Activated CD4-positive, CD25-positive, alpha-beta regulatory T cell treated with anti-CD3 and anti-CD28 coated beads, Interleukin-2, amount 50 U/mL, for 16 hours (primary cell): ENCODE results near the gene ALDH1L1.

ENCODE experiments used
- DNase-seq: peaks from one replicate; pipeline ENCODE4 v3.0.0-alpha.2; 2020; ENCODE audit warnings: low read depth, low spot score

Gene ALDH1L1

DNA sequence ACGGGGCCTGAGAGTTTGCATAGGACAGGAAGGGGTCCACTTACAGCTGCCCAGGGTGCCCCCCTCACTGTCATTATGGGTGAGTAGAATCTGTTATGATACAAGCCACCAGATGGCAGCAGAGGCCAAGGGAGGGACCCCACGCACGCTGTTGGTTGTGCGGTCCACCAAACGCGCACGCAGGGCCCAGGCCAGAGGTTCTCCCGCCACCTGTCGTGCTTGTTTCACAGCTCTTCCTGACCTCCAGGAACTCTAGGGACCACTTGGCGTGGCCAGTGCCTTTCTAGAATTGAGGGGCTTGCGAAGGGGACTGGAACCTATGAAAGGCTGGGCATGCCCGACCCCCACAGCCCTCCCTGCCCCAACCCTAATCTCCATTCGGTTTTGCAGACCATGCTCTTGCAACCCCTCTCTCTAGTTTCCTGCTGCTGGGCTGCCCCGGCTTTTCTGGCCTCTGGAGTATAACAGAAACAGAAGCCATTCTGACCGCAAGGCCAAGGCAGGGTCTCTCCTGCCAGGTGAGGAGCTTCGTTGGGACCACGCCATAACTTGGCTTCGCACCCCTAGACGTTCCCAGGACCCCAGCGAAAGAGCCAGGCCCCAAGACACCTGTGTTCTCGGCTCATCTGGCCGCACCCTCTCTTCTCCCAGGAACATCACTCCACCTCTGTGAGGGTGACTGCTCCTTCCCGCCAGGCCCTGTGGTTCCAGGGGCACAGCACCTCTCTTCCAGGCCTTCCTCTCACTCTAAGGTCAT lies 46.0 kb downstream of the ALDH1L1 start:
- DNase-seq, result no peak

DNA sequence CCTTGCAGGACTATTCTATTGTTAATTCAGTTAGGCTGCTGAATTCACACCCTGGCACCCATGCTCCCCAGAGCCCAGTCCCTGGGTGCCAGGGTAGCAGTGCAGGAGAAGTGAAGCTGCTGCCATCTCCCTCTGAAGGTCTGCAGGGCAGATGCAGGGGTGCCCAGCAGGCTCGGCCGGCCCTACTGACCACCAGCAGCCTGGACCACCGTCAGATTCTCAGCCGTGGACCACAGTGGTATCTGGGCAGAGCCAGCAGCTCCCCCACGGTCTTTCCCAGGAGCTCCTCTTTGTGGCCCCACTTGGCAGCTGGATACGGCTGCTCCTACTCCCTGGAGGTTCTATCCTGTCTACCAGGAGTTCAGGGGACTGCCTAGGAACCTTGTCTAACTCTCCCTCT lies 46.8 kb downstream of the ALDH1L1 start:
- no peak for DNase-seq

DNA sequence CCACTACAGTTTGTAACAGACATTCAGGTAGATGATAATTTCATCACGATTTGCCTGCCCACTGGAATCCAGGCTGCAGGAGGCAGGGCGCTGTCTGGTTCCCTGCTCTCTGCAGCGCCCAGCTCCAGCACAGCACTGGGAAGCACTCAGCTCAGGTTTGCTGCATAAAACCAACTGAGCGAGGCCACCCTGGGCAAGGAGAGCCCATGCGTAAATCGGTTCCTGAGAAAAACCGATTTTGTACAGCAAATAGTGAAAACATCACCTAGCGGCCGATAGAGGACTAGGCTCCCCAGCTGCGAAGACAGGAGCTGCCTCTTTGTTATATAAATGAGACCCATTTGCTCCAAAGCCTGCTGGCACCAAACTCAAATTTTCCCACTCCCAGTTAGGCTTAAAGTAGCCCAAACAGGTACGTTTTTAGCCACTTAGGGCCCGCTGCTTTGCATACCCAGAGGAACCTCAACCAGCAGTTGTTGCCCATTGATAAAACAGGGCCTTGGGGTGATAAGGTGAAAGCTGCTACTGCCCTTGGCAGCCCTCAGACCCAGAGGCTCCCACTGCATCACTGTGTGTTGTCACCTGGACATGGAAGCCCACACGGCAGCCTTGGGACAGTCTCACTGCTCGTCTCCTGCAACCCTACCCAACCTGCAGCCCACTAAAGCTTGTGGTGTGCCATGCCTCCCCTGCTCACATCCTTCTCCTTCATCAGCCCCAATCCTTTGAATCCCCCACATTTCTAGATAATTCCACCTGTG lies 47.5 kb downstream of the ALDH1L1 start:
- no peak for DNase-seq

DNA sequence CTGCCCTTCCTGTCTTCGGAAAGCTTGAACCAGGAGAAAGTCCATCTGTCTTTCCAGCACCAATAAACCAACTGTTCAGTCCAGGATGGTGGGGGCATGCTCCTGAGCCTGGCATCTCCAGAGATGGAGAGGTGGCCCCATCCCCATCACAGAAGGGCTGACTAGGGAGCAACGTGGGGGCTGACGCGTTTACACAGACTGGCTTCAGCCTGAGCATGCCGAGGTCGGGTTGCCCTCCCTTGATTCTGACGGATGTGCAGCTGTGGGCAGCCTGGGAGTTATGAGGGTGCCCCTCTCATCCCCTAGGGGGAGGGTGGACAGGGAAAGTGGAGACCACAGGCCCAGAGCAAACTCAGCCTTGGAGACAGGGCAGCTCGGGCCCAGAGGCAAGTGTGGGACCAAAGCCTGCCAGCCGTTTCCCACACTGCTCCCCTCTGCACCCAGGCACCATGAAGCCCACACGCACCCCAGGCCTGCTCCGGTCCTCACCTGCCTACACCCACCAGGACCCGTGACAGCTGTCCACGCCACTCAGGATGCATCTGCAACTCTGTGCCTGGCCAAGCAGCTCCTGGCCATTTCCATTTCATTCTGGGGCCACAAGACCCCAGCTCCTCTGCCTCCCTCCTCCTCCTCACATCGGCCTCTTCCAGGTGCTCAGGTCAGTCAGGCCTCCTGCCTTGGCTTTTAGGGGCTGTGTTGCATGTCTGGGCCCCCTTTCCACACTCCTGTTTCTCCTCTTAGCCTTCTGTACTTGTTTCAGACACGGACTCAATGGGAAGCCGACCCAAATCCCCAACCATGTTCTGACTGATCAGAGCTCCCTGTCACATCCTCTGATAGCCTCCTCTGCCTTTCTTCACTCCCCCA lies 48.3 kb downstream of the ALDH1L1 start:
- DNase-seq, result no peak

DNA sequence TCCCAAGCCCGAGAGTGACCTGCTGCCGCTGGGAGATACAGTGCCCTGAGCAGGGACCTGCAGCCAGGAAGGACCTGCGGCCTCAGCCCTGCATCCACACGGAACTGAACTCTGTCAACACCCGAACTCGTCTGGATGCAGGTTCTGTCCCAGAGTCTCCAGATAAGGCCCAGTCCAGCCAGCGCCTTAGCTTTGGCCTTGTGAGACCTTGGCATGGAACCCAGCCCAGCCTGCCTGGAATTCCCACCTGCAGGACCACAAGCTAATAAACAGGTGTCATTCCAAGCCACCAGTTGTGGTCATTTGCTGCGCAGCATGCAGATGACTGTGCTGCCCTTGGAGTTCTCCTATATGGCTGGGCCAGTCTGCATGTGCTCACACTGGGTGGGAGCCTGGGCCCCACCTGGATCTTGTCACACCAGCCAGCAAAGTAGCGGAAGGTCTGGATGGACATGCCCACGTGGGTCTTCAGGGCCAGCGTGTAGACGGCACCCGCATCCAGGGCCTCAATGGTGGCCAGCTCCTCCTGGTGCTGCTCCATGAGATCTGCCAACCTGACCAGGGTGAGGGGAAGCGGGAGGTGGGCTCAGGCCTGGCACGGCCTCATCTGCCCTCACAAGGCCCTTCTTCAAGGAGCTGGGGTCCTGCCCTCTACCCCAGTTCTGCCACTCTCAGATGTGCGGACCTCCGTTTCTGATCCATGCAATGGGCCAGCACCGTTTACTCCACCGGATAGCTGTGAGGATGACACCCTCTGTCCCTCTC lies 49.2 kb downstream of the ALDH1L1 start:
- no peak for DNase-seq

DNA sequence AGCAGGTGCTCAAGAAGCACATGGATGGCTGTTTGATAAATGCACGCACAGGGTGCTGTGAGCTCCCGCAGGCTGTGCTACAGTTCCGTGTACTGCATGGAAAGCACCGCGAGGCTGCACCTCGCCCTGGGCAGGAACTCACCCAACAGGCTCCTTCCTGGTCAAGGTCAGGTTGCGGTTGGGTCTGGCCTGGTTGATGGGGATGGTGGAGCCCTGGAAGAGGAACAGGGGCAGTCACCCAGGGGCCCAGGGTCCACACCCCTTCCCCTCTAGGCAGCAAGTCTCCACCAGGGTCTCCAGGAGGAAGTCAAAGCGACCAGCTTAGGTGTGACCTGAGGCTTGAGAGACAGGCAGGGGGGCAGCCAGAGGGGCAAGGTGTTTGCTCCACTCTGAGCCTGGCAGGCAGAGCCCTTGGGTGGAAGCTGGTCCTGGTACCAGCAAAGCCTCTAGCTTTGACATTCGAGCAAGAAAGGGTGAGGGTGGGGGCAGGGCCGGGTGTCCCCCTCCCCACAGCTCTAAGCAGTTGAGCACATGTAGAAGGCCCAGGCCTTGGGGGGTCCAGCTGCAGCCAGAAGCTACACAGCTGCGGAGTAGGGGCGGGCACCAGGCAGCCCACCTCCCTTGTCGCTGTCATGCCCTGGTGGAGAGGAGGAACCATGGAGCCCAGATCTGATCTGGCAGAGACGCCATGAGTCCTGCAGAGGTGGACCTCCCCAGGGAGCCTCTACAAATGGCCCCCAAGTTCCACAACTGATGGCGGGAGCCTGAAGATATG lies 50.1 kb downstream of the ALDH1L1 start:
- DNase-seq, result no peak

DNA sequence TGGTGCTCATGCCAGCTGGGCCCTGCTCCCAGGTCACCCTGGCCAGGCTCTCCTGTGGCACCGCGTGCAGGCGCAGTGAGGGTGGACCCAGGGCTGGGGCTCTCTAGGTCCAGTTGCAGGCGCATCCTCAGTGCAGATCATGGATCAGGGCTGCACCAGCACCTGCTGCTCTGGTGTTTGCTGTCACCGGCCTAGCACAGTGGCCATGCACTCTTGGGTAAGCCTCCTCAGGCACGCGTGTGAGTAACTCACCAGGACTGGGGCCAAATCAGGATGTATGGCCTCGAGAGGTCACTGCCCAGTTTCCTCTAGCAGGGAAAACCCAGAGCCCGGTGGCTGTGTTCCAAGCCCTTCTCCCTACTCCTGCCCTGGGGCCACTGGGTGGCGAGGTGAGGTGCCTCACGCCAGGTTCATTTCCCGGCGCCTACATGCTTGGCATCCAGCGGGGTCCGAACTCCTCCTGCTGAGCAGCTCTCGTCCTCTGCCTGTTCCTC lies 50.9 kb downstream of the ALDH1L1 start:
- DNase-seq, result no peak

DNA sequence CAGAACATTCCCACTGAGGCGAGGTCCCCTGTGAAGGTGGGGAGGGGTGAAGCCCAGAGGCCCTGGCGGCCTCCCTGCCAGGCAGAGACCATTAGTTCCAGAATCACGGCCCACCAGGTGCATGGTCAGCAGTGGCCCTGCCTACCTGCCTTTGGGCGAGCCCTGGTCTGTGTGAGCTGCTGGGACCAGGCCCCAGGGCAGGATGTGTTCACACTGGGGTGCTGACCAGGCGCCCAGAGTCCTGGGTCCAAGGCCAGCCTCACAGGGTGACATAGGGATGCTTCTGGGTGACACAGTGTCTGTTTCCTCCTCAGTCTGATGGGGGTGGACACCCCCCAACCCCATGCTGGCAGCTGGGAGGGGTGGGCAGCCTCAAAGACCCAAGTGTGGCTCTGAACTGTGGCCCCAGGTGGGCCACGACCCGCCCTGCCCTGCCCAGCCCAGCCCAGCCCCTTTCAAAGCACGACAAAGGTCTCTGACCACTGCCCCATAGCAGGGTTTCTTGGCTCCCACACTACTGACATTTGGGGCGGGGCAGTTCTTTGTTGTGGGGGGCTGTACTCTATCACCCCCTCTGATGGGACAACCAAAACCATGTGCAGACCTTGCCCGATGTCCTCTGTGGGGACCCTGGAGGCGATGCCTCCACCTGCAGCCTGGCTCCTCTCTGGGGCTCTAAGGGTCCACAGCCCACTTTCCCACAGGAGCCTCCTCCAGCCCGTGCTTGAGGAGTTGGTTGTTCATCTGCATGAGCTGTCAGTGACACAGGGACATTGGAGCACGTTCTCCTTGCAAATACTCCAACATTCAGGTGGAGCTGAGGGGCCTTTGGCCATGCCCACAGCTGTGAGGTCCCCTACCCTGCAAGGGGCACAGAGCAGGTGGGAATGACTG lies 51.6 kb downstream of the ALDH1L1 start:
- no peak for DNase-seq

DNA sequence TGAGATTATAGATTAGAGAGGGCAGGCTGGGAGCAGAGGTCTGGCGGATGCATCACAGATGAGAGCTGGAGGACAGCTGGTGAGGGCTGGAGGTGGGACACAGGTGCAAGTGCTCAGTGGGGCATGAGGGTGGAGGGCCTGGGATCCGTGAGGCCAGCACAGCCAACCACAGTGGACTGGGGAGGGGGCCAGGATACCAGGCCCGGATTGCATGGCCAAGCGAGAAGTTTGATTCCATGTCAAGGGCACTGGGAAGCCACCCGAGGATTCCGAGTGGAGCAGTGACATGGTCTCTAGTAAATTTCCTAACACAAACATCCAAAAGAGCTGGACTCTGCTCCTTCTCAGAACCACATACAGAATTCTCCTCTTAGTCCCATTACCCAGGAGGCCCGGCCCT lies 52.5 kb downstream of the ALDH1L1 start:
- DNase-seq, result no peak

DNA sequence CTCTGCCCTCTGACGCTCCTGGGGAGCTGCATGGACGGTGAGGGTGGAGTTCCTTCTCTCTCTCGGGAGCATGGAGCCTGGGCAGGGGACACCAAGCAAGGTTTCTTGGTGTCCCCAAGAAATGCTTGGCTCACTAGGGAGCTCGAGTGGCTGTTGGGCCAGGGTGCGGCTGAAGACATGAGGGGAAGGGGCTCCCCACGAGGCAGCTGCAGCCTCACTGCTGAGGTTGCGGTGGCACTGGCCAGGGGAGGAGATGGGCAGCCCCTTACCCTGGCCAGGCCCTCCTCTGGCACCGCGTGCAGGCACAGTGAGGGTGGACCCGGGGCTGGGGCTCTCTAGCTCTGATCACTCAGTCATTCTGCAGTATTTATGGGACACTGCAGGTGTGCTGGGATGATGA lies 52.9 kb downstream of the ALDH1L1 start:
- DNase-seq, result no peak

DNA sequence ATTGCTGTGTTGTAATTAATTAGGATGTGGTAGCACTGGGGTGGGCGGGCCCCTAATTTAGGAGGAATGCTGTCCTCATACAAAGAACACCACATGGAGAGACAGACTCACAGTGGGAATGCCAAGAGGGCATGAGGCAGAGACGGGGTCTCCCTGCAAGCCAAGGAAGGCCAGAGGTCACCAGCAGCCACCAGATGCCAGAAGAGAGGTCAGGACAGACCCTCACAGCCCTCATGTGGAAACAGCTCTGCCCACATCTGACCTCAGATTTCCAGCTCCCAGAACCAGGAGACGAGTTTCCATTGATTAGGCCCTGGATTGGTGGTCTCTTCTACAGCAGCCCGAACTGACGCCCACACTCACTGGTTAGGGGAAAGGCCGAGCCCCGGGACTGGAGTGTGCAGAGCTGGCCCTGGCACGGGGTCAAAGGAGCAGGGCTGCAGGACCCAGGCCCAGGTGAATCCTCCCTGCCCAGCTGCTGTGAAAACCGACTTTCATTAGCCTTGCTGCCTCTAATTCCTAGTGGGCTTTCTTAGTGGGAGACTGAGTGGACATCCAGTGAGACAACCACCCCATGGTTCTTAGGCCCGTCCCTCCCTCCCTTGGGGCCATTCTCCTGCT lies 53.5 kb downstream of the ALDH1L1 start:
- DNase-seq, result no peak

DNA sequence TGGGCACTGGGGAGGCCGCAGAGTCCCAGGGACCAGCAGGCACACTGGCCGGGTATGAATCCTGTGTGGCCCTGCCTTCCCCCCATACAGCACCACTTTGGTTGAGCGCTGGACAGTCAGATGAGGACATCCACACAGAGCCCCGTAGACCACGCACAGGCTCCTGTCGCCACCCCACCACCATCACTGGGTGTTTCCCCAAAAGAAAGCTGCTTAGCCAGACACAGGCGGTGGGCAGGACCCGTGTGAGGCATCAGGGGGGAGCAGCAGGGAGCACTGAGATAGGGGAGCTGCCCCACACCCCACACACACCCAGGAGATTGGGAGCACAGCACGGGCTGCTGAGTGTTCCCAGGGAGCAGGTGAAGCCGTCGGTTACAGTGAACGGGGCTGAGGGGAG lies 54.1 kb downstream of the ALDH1L1 start:
- no peak for DNase-seq

DNA sequence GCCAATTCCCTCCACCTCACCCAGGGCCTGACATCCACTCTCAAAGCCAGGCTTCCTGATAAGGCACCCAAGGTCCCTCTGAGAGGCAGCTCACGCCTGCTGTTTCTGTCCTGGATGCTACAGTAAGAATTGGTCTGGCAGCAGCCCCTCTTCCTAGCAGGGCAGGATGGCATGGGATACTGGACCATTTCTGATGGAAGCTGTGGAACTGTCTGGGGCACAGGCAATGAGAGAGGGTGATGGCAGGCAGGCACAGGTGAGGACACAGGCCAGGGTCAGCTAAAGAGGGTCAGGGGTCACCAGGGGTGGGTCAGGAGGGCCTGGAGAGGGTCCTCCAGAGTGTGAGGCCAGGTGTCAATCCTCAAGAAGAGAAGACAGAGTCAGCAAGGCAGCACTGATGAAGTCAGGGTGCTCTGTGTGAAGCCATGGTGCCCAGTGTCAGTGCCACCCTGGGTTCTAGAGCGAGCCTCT lies 54.6 kb downstream of the ALDH1L1 start:
- DNase-seq, result no peak

DNA sequence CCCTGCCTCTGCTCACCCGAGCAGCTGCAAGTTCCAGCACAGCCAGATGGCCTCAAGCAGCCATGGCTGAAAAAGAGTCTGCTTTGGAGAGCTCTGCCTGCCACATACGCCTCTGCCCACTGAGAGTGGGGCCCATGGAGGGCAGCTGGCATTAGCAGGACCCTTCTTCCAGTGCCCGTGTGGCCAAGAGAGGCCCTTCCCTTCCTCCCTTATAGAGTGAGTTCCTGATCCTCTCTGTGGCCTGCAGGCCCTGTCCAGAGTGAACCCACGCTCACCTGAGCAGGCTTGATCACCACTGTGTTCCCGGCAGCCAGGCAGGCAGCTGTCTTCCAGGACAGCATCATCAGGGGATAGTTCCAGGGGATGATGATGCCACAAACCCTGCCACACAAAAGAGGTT lies 55.0 kb downstream of the ALDH1L1 start:
- no peak for DNase-seq

DNA sequence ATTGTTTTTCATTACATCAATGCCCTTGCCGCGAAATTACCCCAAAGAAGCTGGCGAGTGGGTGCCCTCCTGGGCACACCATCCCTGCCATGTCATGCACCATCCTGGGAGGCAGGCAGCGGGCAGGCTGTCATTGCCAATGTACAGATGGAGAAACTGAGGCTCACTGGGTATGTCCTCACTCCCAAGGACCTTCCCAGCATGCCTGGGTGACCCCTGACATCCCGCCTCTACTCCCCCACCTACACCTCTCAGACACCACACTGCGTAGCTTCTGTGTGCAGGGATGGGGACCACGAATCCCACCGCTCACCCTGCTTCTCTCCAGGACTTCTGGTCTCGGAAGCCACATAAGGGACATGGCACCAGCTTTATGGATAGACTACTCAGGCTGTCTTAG lies 55.5 kb downstream of the ALDH1L1 start:
- DNase-seq, result no peak

DNA sequence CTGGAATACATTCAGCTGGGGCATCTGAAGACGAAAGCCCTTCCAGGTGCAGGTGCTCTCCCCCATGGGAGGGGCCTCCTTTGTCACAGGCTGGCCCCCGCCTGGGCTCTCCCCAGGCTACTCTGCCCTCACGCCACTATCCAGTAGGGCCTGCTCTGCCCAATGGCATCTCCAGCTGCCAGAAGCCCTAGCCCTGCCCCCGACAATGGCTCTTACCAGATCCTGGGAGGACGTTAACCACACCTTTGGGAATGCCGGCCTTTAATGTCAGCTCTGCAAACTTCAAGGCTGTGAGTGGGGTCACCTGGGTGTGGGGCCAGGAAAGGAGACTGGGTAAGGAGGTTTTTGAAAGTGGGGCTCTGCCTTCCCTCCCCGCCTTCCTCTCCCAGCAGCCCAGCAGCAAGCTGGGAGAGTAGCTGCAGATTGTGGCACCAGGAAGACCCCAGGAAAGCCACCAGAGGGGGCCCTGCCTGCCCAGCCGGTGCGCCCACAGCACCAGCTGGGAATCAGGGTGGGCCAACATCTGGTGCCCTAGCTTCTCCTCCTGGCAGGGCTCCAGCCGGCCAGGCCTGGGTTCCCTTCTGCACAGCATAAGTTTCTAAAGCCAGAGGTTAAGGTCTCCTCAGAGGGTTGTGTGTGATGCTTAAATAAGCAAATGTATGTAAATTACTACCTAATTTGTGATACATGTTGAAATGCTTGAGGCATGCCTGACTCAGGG lies 56.1 kb downstream of the ALDH1L1 start:
- no peak for DNase-seq

DNA sequence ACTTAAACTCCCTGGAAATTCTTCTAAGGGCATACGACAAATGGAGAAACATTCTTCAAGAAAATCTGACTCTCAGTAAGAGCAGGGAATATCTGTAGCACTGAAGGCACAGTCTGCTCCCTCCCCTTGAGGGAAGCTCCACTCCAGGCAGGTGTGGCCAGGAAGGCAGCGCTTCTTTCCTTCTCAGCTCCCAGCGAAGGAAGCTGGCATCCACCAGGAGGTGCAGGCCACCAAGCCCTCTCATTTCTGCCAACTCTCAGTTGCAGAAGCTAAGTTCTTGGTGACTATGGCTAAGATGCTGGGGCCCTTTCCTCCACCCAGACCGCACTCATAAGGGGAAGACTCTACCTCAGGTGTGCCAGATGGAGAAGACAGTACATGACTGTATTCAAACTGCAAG lies 58.8 kb downstream of the ALDH1L1 start:
- no peak for DNase-seq

DNA sequence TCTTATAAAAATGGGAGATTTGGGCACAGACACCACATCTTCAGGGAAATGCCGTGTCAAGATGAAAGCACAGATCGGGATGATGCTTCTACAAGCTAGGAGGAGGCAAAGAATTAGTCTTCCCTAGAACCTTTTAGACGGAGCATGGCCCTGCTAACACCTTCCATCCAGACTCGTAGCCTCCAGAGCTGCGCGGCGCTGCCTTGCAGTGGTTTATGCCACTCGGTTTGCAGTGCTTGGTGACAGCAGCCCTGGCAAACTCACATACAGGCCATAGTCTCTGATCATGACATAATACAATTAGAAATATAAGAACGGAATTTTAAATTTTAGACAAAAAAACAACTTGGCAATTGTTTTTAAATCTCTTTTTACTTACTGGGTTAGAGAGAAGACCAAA lies 59.3 kb downstream of the ALDH1L1 start:
- DNase-seq, result no peak
